ENCODE data around the gene TAMALIN. TPM values are rescaled to one million over a fixed set of nuclear protein-coding genes. Genes with fewer than 3 reads are reported as not detected.

The TAMALIN gene
- polyA plus RNA-seq, 1 donor from 2014 or later: 6.1 TPM

GRCh38 chr12:52052468-52053186, 45.9 kb downstream of the TAMALIN start:
- no peaks in the 10 kb centered on the region for H3K9me2 ChIP-seq (ENCODE audit: insufficient read depth, low read length)
- no peak overlapping the region for H3K27ac ChIP-seq (ENCODE audit: low read length)
- no peaks in the 10 kb centered on the region for H3K79me2 ChIP-seq (replicated peaks; ENCODE audit: insufficient read depth, low read length)
- no peaks in the 10 kb centered on the region for H3K27me3 ChIP-seq (ENCODE audit: insufficient read depth, low read depth, low read length)
- H3K4me3 ChIP-seq (ENCODE audit: low read length): peak overlapping the region; percentile 88
- H3K9me3 ChIP-seq (ENCODE audit: low read length): no peaks in the 10 kb centered on the region
- no peak overlapping the region for H2AFZ ChIP-seq (ENCODE audit: low read depth, low read length)
- H3K9ac ChIP-seq (ENCODE audit: low read length): no peak overlapping the region
- no peaks in the 10 kb centered on the region for H3F3A ChIP-seq (ENCODE audit: insufficient read depth, low read length, poor library complexity, severe bottlenecking)
- H3K36me3 ChIP-seq (ENCODE audit: insufficient read depth, low read length): no peaks in the 10 kb centered on the region
- no peaks in the 10 kb centered on the region for H4K20me1 ChIP-seq (ENCODE audit: insufficient read depth)
- no peak overlapping the region for H3K4me2 ChIP-seq (ENCODE audit: low read length)
- TF ChIP-seq POLR2AphosphoS5 (IDR thresholded peaks at IDR 0.05) (no peak), TAF1 (IDR thresholded peaks at IDR 0.05; ENCODE audit: low read depth) (no peak), RAD21 (conservative IDR thresholded peaks at IDR 0.05) (no peak), EP300 (conservative IDR thresholded peaks at IDR 0.05; ENCODE audit: poor library complexity, severe bottlenecking) (no peak), SMC3 (conservative IDR thresholded peaks at IDR 0.05; ENCODE audit: poor library complexity) (no peak), EZH2 (IDR thresholded peaks at IDR 0.05; ENCODE audit: borderline replicate concordance, insufficient read depth, low read length, poor library complexity, severe bottlenecking) (no peak), MXI1 (conservative IDR thresholded peaks at IDR 0.05; ENCODE audit: poor library complexity, severe bottlenecking) (no peak), CTCF (IDR thresholded peaks at IDR 0.05; ENCODE audit: poor library complexity, severe bottlenecking) (no peak), REST (IDR thresholded peaks at IDR 0.05; ENCODE audit: borderline replicate concordance) (no peak)

- Histone ChIP-seq H4K20me1 (ENCODE audit: insufficient read depth) (no peaks in the 10 kb centered on the region), H2AFZ (ENCODE audit: low read depth, low read length) (no peak overlapping the region), H3K4me3 (ENCODE audit: low read length) (no peak overlapping the region), H3K27me3 (ENCODE audit: insufficient read depth, low read depth, low read length) (no peaks in the 10 kb centered on the region), H3K36me3 (ENCODE audit: insufficient read depth, low read length) (no peaks in the 10 kb centered on the region), H3K9me2 (ENCODE audit: insufficient read depth, low read length) (no peaks in the 10 kb centered on the region), H3K9me3 (ENCODE audit: low read length) (no peaks in the 10 kb centered on the region), H3K9ac (ENCODE audit: low read length) (no peak overlapping the region), H3K79me2 (replicated peaks; ENCODE audit: insufficient read depth, low read length) (no peaks in the 10 kb centered on the region), H3K4me2 (ENCODE audit: low read length) (no peak overlapping the region), H3F3A (ENCODE audit: insufficient read depth, low read length, poor library complexity, severe bottlenecking) (no peaks in the 10 kb centered on the region), H3K27ac (ENCODE audit: low read length) (no peak overlapping the region)
- TF ChIP-seq SMC3 (conservative IDR thresholded peaks at IDR 0.05; ENCODE audit: poor library complexity): no peak
- TF ChIP-seq EP300 (conservative IDR thresholded peaks at IDR 0.05; ENCODE audit: poor library complexity, severe bottlenecking): no peak
- TF ChIP-seq MXI1 (conservative IDR thresholded peaks at IDR 0.05; ENCODE audit: poor library complexity, severe bottlenecking): no peak
- no peak for TF ChIP-seq RAD21 (conservative IDR thresholded peaks at IDR 0.05)
Measured at GRCh38 chr12:52053536-52054209, 46.9 kb downstream of the TAMALIN start.

All from neural cell (in vitro differentiated cells).